Suprapubic skin (tissue), 4 donors: ENCODE data around the gene PHKG2.

Source experiments
- POLR2A ChIP-seq, 2 donors: fragments of 450-650 bp; IDR thresholded peaks; one replicate each; pipeline ENCODE4 v1.6.1; 2017; ENCODE audit warnings: antibody characterized with exemption in 2 of 2, mild to moderate bottlenecking in 2 of 2, moderate library complexity in 2 of 2
- POLR2AphosphoS5 ChIP-seq, 3 donors: sonication (generic); formaldehyde crosslinking; IDR thresholded peaks; one replicate each; pipeline ENCODE4 v1.6.1; 2017; ENCODE audit warnings: antibody characterized with exemption in 3 of 3
- TF ChIP-seq, protein P1 (sequence below), 2 donors: fragments of 200-600 bp in 1 of 2; fragments of 450-650 bp in 1 of 2; sonication (generic) in 1 of 2; IDR thresholded peaks; one replicate each; pipeline ENCODE4 v1.5.1; 2016 to 2019; ENCODE audit warnings: antibody characterized with exemption in 2 of 2, mild to moderate bottlenecking in 1 of 2, moderate library complexity in 1 of 2

DNA sequence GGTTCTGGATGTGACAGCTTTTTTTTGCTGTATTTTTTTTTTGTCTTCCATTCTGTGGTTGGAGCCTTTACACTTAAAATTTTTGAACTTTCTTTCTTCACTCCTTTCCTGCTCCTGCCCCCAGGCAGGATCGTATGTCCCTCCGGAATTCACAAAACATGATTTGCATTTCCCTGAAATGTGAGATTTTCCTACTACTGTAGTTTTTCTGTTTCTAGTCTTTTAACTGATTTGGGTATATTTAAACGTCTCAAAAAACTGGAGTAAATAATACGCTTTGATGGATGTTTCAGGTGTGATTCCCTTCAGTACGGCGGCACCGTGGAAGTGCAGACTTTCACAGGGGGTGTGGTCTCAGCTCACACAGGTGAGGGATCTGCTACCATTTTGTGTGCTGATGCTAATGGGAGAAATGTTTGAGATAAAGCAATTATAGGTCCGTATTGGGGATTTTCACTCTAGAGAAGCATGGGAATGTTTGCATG is 48.6 kb upstream of the PHKG2 start:
- TF ChIP-seq POLR2AphosphoS5 (IDR thresholded peaks at IDR 0.05) (no peak), POLR2A (IDR thresholded peaks at IDR 0.05) (no peak)
- TF ChIP-seq, protein P1, sequence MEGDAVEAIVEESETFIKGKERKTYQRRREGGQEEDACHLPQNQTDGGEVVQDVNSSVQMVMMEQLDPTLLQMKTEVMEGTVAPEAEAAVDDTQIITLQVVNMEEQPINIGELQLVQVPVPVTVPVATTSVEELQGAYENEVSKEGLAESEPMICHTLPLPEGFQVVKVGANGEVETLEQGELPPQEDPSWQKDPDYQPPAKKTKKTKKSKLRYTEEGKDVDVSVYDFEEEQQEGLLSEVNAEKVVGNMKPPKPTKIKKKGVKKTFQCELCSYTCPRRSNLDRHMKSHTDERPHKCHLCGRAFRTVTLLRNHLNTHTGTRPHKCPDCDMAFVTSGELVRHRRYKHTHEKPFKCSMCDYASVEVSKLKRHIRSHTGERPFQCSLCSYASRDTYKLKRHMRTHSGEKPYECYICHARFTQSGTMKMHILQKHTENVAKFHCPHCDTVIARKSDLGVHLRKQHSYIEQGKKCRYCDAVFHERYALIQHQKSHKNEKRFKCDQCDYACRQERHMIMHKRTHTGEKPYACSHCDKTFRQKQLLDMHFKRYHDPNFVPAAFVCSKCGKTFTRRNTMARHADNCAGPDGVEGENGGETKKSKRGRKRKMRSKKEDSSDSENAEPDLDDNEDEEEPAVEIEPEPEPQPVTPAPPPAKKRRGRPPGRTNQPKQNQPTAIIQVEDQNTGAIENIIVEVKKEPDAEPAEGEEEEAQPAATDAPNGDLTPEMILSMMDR (IDR thresholded peaks at IDR 0.05): no peak
